Muscle layer of colon (tissue), 2 donors: ENCODE results near the gene DCAF10.
"Not testable (repeated sequence)": the region's sequence is repeated elsewhere in the genome, so short reads cannot be mapped to it uniquely, and the experiment has no call there.

Experiments
- H3K27ac ChIP-seq: one replicate; pipeline ENCODE4 v1.7.0; 2013; ENCODE audit warnings: low read depth, mild to moderate bottlenecking, low read length, moderate library complexity
- H3K27me3 ChIP-seq, 2 donors: one replicate each; pipeline ENCODE4 v1.7.0; 2013; ENCODE audit warnings: low read length in 2 of 2, mild to moderate bottlenecking in 2 of 2; ENCODE audit not compliant: insufficient read depth in 2 of 2, control insufficient read depth in 1 of 2
- H3K36me3 ChIP-seq: one replicate; pipeline ENCODE4 v1.7.0; 2013; ENCODE audit warnings: mild to moderate bottlenecking, low read length; ENCODE audit not compliant: insufficient read depth
- H3K4me1 ChIP-seq: one replicate; pipeline ENCODE4 v1.7.0; 2013; ENCODE audit warnings: mild to moderate bottlenecking, low read length; ENCODE audit not compliant: insufficient read depth
- H3K4me3 ChIP-seq, 2 donors: one replicate each; pipeline ENCODE4 v1.7.0; 2013; ENCODE audit warnings: low read length in 2 of 2, low read depth in 1 of 2, mild to moderate bottlenecking in 1 of 2, moderate library complexity in 1 of 2
- H3K9ac ChIP-seq: one replicate; pipeline ENCODE4 v1.7.0; 2013; ENCODE audit warnings: low read length
- H3K9me3 ChIP-seq: one replicate; pipeline ENCODE4 v1.7.0; 2013; ENCODE audit warnings: mild to moderate bottlenecking, low read length
- donor health status: abdominal sarcoma.
- donor health status: Adenocarcinoma of cecum.

The DCAF10 gene, protein sequence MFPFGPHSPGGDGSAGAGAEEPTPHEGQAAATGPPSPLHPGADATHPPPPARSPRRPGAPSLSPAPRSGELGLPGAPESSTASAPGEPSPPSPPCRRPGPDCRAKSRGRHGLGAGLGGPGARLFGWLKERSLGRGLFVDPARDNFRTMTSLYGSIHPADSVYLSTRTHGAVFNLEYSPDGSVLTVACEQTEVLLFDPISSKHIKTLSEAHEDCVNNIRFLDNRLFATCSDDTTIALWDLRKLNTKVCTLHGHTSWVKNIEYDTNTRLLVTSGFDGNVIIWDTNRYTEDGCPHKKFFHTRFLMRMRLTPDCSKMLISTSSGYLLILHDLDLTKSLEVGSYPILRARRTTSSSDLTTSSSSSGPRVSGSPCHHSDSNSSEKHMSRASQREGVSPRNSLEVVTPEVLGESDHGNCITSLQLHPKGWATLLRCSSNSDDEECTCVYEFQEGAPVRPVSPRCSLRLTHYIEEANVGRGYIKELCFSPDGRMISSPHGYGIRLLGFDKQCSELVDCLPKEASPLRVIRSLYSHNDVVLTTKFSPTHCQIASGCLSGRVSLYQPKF

DNA sequence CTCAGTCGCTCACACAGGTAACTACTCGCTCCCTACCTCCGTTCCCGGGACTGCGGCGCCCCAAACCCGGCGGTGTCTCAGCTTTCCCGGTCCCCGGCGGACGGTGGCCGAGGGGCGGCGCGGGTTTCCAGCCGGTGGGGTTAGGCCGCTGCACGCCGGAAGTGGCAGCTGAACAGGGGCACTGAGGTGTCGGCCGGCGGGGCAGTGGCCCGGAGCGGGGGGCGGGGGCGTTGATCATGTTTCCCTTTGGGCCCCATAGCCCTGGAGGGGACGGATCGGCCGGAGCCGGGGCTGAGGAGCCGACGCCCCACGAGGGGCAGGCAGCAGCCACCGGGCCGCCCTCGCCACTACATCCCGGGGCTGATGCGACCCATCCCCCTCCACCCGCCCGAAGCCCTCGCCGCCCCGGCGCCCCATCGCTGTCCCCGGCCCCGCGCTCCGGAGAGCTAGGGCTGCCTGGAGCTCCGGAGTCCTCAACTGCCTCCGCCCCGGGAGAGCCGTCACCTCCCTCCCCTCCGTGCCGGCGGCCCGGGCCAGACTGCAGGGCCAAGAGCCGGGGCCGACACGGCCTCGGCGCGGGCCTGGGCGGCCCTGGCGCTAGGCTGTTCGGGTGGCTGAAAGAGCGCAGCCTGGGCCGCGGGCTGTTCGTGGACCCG, at the start of gene DCAF10:
Gene DCAF10, plus strand, starts transcription at position 167 of the 656 bp plus-strand sequence. Its CDS starts 70 bp downstream, at position 237.
- Histone ChIP-seq H3K4me1 (peaks cover 25% of the 10 kb centered on the region), H3K27me3 (no peaks in the 10 kb centered on the region), H3K9ac (peak within 1 kb of the TSS; percentile 90), H3K4me3 (peak within 1 kb of the TSS; percentile 85 to 88), H3K27ac (peak within 1 kb of the TSS; percentile 78), H3K9me3 (no peaks in the 10 kb centered on the region), H3K36me3 (no peaks in the 10 kb centered on the region)

DNA sequence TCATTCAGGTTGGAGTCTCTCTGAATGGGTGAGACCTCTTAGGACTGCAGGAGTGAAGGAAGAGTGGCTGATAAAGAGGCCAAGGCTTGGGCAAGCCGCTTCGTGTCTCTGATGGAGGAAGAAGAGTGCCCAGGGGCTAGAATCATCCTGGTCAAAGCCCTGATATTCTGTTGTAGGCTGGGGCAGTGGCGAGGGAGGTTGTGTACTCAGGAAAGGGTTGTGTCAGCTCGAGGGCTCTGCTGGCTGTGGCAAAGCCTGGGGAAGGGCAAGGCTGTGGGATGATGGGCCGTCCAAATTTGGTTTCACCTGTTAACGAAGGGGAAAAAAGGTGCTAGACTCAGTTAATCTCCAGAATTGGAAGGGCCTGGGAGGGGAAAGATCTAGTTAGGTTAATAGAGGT, 49.4 kb upstream of the DCAF10 start:
- H3K9me3 ChIP-seq: no peaks in the 10 kb centered on the region
- no peaks in the 10 kb centered on the region for H3K27me3 ChIP-seq
- no peak overlapping the region for H3K4me3 ChIP-seq
- no peak overlapping the region for H3K27ac ChIP-seq
- no peaks in the 10 kb centered on the region for H3K36me3 ChIP-seq
- H3K9ac ChIP-seq: no peak overlapping the region
- H3K4me1 ChIP-seq: peaks cover 8% of the 10 kb centered on the region

DNA sequence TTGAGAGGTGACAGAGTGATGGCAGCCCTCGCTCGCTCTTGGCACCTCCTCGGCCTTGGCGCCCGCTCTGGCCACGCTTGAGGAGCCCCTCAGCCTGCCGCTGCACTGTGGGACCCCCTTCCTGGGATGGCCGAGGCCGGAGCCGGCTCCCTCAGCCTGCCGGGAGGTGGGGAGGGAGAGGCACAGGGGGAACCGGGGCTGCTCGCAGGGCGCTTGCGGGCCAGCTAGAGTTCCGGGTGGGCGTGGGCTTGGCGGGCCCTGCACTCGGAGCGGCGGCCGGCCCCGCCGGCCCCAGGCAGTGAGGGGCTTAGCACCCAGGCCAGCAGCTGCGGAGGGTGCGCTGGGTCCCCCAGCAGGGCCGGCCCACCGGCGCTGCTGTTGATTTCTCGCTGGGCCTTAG, 48.9 kb upstream of the DCAF10 start:
- not testable (repeated sequence) for H3K9me3 ChIP-seq, H3K9ac ChIP-seq, H3K36me3 ChIP-seq, H3K4me3 ChIP-seq, H3K27me3 ChIP-seq, H3K4me1 ChIP-seq, H3K27ac ChIP-seq

DNA sequence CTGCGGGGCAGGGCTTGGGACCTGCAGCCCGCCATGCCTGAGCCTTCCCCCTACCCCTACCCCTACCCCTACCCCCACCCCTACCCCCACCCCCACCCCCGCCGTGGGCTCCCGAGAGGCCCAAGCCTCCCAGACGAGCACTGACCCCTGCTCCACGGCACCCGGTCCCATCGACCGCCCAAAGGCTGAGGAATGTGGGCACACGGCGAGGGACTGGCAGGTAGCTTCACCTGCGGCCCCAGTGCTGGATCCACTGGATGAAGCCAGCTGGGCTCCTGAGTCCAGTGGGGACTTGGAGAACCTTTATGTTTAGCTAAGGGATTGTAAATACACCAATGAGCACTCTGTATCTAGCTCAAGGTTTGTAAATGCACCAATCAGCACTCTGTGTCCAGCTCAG, 48.5 kb upstream of the DCAF10 start:
- not testable (repeated sequence) for H3K27me3 ChIP-seq, H3K9ac ChIP-seq, H3K27ac ChIP-seq, H3K36me3 ChIP-seq, H3K9me3 ChIP-seq, H3K4me1 ChIP-seq, H3K4me3 ChIP-seq

DNA sequence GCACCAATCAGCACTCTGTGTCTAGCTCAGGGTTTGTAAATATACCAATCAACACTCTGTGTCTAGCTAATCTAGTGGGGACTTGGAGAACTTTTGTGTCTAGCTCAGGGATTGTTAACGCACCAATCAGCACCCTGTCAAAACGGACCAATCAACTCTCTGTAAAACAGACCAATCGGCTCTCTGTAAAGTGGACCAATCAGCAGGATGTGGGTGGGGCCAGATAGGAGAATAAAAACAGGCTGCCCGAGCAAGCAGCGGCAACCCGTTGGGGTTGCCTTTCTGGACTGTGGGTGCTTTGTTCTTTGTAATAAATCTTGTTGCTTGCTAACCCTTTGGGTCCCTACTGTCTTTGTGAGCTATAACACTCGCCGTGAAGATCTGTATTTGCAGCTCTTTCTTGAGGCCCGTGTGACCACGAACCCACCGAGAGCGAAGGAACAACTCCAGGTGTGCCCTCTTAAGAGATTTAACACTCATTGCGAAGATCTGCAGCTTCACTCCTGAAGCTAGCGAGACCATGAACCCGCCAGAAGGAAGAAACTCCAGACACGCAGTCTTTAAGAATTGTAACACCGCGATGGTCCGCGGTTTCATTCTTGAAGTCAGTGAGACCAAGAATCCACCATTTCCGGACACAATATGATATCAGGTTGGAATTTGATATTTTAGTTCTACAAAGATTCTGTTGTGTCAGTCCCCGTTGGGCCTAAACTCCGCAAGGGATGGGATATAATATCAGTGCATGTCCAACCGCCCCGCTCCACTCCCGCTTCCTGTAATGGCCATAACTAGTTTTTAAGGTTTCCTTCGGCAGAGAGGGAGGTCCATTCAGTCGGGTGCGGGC, 47.7 kb upstream of the DCAF10 start:
- H3K27ac ChIP-seq: peak overlapping the region; percentile 80

DNA sequence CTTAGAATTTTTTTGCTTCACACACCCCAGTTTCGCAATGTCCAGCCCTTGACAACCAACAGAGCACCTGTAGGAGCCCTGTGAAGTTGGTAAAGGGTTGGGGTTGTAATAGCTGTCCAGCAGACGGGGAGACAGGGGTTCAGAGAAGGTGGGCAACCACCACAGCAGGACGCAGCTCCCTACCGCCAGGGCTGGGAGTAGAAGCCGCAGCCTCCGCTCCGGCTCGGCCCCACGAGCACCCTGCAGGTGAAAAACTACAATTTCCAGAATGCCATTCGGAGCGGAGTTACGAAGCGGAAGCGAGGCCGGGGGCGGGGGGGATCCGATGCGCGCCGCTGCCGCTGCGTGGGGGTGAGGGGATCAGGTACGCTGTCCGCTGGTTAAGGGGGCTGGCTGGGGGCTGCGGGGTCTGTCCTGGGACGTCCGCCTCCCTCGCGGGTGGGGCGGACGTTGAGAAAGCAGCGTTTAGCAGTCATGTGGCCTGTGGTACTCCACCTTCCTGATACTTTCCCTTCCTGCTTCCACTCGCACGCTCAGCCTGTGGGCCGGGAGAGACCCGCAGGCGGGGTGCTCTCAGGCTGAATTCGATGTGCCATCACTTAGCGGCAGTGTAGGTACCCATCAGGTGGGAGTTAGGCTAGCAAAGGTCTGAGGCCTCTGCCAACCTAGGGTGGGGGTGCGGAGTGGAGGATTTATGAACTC, 47.0 kb upstream of the DCAF10 start, which contains the start of gene TRMT10B:
Gene TRMT10B, plus strand, starts transcription at position 317 of the 702 bp plus-strand sequence. CDS start 8,127 bp downstream, outside the sequence.
- H3K9me3 ChIP-seq: no peaks in the 10 kb centered on the region
- H3K27ac ChIP-seq: peak within 1 kb of the TSS; percentile 80
- peaks cover 8% of the 10 kb centered on the region for H3K4me1 ChIP-seq
- no peaks in the 10 kb centered on the region for H3K27me3 ChIP-seq
- peak within 1 kb of the TSS; percentile 82 to 88 for H3K4me3 ChIP-seq
- H3K9ac ChIP-seq: peak within 1 kb of the TSS; percentile 59
- H3K36me3 ChIP-seq: no peaks in the 10 kb centered on the region

More for the DNA sequence above, 47.7 kb upstream of the DCAF10 start:
- H3K9me3 ChIP-seq: no peaks in the 10 kb centered on the region
- H3K4me1 ChIP-seq: peaks cover 8% of the 10 kb centered on the region
- no peak overlapping the region for H3K9ac ChIP-seq
- peak overlapping the region; percentile 82 to 88 for H3K4me3 ChIP-seq
- no peaks in the 10 kb centered on the region for H3K27me3 ChIP-seq
- no peaks in the 10 kb centered on the region for H3K36me3 ChIP-seq

DNA sequence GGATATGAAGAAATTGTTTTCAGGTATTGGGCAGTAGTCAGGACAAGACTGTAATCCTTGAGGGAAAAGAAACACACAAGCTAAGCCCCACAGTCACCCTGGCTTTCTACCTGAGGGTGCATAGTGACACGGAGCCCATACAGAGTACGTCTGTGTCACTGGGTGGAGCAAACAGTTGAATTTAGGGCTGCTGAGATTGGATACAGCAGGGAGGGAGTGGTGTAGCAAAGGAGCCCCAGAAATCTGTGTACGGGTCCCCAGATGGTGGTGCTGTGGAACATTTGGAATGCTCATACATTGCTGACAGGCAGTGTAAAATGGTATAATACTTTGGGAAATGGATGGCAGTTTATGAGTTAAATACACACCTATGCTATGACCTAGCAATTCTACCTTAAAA, 41.9 kb upstream of the DCAF10 start:
- no peak overlapping the region for H3K4me3 ChIP-seq
- H3K9ac ChIP-seq: no peak overlapping the region
- no peaks in the 10 kb centered on the region for H3K36me3 ChIP-seq
- H3K27me3 ChIP-seq: no peaks in the 10 kb centered on the region
- H3K9me3 ChIP-seq: no peaks in the 10 kb centered on the region
- peaks cover 8% of the 10 kb centered on the region for H3K4me1 ChIP-seq
- no peak overlapping the region for H3K27ac ChIP-seq

DNA sequence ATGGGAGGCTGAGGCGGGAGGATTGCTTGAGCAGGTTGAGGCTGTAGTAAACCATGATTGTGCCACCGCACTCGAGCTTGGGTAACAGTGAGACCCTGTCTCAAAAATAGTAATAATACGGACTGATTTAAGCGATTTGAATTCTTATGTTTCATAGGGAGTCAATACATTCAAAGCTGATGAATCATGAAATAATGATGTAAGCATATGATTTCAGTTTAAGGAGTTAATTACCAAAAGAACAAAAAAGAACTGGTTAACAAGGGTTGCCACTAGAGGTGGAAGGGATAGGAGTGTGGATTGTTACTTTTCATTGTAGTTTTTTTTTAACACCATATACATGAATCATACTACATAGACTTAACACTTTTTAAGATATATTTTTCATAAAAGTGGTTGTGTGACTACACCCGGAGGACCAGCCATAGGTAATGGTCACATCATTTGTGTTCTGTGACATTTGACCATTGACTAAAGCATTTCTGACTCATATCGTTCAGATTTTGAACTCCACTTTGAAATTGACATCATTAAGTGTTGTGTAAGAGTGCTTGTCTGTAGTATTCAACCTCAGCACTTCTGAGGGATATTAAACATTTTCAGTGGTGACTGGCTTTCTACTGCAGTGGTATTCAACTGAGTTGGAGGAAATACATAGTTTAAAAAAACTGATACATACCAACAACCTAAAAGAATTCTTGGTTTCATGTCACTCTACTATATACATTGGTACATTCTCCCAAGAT, 40.0 kb upstream of the DCAF10 start:
- H3K27me3 ChIP-seq: no peaks in the 10 kb centered on the region
- H3K27ac ChIP-seq: no peak overlapping the region
- H3K4me3 ChIP-seq: no peak overlapping the region
- H3K4me1 ChIP-seq: no peaks in the 10 kb centered on the region
- H3K9ac ChIP-seq: no peak overlapping the region
- H3K36me3 ChIP-seq: peaks cover 5% of the 10 kb centered on the region
- no peaks in the 10 kb centered on the region for H3K9me3 ChIP-seq

DNA sequence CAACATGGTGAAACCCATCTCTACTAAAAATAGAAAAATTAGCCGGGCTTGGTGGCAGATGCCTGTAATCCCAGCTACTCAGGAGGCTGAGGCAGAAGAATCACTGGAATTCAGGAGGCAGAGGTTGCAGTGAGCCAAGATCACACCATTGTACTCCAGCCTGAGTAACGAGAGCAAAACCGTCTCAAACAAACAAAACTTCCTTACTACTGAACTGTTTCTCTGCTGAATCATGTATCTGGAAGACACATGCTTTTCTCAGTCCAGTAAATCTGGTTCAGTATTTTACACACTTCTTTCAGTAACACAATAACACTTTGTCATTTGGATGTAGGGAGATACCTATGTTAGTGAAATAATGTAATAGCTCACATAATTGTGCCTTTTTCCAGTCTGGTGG, 39.1 kb upstream of the DCAF10 start:
- H3K9ac ChIP-seq: no peak overlapping the region
- H3K9me3 ChIP-seq: no peaks in the 10 kb centered on the region
- no peaks in the 10 kb centered on the region for H3K27me3 ChIP-seq
- H3K36me3 ChIP-seq: peaks cover 5% of the 10 kb centered on the region
- no peak overlapping the region for H3K4me3 ChIP-seq
- H3K27ac ChIP-seq: no peak overlapping the region
- no peaks in the 10 kb centered on the region for H3K4me1 ChIP-seq

DNA sequence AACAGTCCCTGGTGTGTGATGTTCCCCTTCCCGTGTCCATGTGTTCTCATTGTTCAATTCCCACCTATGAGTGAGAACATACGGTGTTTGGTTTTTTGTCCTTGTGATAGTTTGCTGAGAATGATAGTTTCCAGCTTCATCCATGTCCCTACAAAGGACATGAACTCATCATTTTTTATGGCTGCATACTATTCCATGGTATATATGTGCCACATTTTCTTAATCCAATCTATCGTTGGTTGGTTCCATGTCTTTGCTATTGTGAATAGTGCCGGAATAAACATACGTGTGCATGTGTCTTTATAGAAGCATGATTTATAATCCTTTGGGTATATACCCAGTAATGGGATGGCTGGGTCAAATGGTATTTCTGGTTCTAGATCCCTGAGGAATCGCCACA, 35.3 kb upstream of the DCAF10 start:
- not testable (repeated sequence) for H3K9me3 ChIP-seq, H3K4me1 ChIP-seq, H3K4me3 ChIP-seq, H3K9ac ChIP-seq, H3K27me3 ChIP-seq, H3K27ac ChIP-seq
- peaks cover 17% of the 10 kb centered on the region for H3K36me3 ChIP-seq
